Spleen (tissue), 11 donors: ENCODE data around the gene CPLX1. TPM values are rescaled to one million over a fixed set of nuclear protein-coding genes. Genes with fewer than 3 reads are reported as not detected.

Source experiments
- DNase-seq: peaks from one replicate; pipeline ENCODE4 v3.0.0-alpha.2; 2020
- H3K27ac ChIP-seq, 8 donors: fragments of 200-600 bp; sonication (generic) in 7 of 8; 1 replicate in 4 of 8; 2 replicates in 4 of 8; pipeline versions ENCODE4 v1.5.0 to v1.8.0; 2016 to 2021; ENCODE audit warnings: inconsistent platforms in 4 of 8, mild to moderate bottlenecking in 4 of 8, moderate library complexity in 1 of 8
- H3K27me3 ChIP-seq, 7 donors: fragments of 200-600 bp; sonication (generic) in 6 of 7; replicated peaks in 1 of 7; 1 replicate in 4 of 7; 2 replicates in 3 of 7; pipeline versions ENCODE4 v1.5.0 to v1.8.0; 2016 to 2021; ENCODE audit warnings: inconsistent platforms in 3 of 7, mild to moderate bottlenecking in 1 of 7
- H3K36me3 ChIP-seq, 6 donors: fragments of 200-600 bp; sonication (generic) in 5 of 6; 1 replicate in 4 of 6; 2 replicates in 2 of 6; pipeline versions ENCODE4 v1.5.0 to v1.8.0; 2016 to 2021; ENCODE audit warnings: inconsistent platforms in 2 of 6
- H3K4me1 ChIP-seq, 6 donors: fragments of 200-600 bp; sonication (generic) in 5 of 6; 1 replicate in 3 of 6; 2 replicates in 3 of 6; pipeline versions ENCODE4 v1.5.0 to v1.8.0; 2016 to 2021; ENCODE audit warnings: inconsistent platforms in 3 of 6
- H3K4me3 ChIP-seq, 8 donors: fragments of 200-600 bp; sonication (generic) in 7 of 8; 1 replicate in 4 of 8; 2 replicates in 4 of 8; pipeline versions ENCODE4 v1.5.0 to v1.8.0; 2016 to 2021; ENCODE audit warnings: inconsistent platforms in 4 of 8, mild to moderate bottlenecking in 4 of 8, moderate library complexity in 2 of 8
- H3K9me3 ChIP-seq, 8 donors: fragments of 200-600 bp; sonication (generic) in 7 of 8; 1 replicate in 4 of 8; 2 replicates in 4 of 8; pipeline versions ENCODE4 v1.5.0 to v1.8.0; 2016 to 2021; ENCODE audit warnings: inconsistent platforms in 4 of 8
- POLR2A ChIP-seq, 3 donors: fragments of 450-650 bp; IDR thresholded peaks; one replicate each; pipeline ENCODE4 v1.5.1; 2017; ENCODE audit warnings: antibody characterized with exemption in 3 of 3, mild to moderate bottlenecking in 1 of 3
- POLR2AphosphoS5 ChIP-seq, 3 donors: sonication (generic); formaldehyde crosslinking; IDR thresholded peaks; one replicate each; pipeline ENCODE4 v1.5.1; 2017; ENCODE audit warnings: antibody characterized with exemption in 3 of 3
- WGBS, 5 donors: extraction: QIAGEN DNeasy Blood & Tissue Kit in 3 of 5; methylation state at CpG; one replicate each; pipeline versions ENCODE4 v1.1.5 to v1.1.7; 2013 to 2018; 5-methylcytosine and 5-hydroxymethylcytosine counted together
- intact Hi-C: fragments of 100-400 bp; cut with DNase I; formaldehyde crosslinking; loops from one replicate; pipeline ENCODE4 v1.15.0; 2023; ENCODE audit warnings: low total_unique reads
- polyA plus RNA-seq, 3 donors: library from polyadenylated mRNA; stranded (reverse); fragments of 200-250 nt; gene quantifications; one replicate each; pipeline ENCODE4 v1.2.1, GENCODE V29; 2013
- total RNA-seq, 7 donors: library from RNA; depleted of rRNA in 3 of 7; stranded (reverse); fragments of >200 nt in 3 of 7; fragmentation: NEBNext Ultra II Directional in 4 of 7; extraction: Animal tissue kit (Norgen Biotek cat#: 25700) in 4 of 7; gene quantifications; one replicate each; pipeline versions ENCODE4 v1.1.0 to v1.2.1, GENCODE V29; 2016 to 2021
- TF ChIP-seq, protein P1 (sequence below), 11 experiments: fragments of 200-600 bp in 7 of 11; fragments of 450-650 bp in 4 of 11; sonication (generic) in 4 of 11; IDR thresholded peaks in 8 of 11; conservative IDR thresholded peaks in 3 of 11; 1 replicate in 7 of 11; 2 replicates in 4 of 11; pipeline versions ENCODE4 v1.4.0 to v1.8.0; 2016 to 2021; ENCODE audit warnings: antibody characterized with exemption in 11 of 11, inconsistent platforms in 4 of 11, mild to moderate bottlenecking in 1 of 11
- donor health status: healthy with polysubstance abuse.
- donor health status: DM: no; HTN: no; CAD: no; lungs with moderate emphysema.
- donor health status: DM: no; HTN: no; CAD: no.
- donor health status: Bipolar disorder and iron deficiency.
- donor health status: healthy.
- donor health status: DM: no; HTN: no; CAD: no.
- donor health status: DM: yes; HTN: yes; CAD: no.

CPLX1 gene
- total and polyA plus RNA-seq, 10 donors, result 1.3 to 20.7 (median 11.5) TPM

DNA sequence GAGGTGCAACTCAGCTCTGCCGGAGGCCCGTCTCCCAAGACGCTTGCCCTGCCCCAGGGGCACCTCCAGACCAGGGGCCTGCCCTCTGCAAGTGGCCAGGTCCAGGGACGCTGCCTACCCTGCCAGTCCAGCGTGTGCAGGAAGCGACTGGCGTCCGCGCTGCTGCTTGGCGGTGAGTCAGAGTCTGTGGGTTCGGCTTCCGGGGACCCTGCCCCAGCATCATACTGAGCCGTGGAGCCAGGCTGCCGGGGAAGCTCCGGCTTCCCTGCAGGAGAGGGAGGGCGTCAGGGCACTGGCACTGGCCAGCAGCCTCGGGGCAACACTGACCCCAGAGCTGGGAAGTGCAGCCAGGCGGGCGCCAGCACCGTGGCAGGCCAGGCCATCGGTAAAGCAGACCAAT lies 42.5 kb upstream of the CPLX1 start:
- Histone ChIP-seq H3K27ac (no peak overlapping the region), H3K4me3 (no peak overlapping the region), H3K4me1 (no peaks in the 10 kb centered on the region), H3K27me3 (no peaks in the 10 kb centered on the region), H3K9me3 (no peaks in the 10 kb centered on the region), H3K36me3 (peaks cover 5 to 100% (median 86%) of the 10 kb centered on the region in 6 donors)
- intact Hi-C loops, result no loop called here
- TF ChIP-seq, protein P1, sequence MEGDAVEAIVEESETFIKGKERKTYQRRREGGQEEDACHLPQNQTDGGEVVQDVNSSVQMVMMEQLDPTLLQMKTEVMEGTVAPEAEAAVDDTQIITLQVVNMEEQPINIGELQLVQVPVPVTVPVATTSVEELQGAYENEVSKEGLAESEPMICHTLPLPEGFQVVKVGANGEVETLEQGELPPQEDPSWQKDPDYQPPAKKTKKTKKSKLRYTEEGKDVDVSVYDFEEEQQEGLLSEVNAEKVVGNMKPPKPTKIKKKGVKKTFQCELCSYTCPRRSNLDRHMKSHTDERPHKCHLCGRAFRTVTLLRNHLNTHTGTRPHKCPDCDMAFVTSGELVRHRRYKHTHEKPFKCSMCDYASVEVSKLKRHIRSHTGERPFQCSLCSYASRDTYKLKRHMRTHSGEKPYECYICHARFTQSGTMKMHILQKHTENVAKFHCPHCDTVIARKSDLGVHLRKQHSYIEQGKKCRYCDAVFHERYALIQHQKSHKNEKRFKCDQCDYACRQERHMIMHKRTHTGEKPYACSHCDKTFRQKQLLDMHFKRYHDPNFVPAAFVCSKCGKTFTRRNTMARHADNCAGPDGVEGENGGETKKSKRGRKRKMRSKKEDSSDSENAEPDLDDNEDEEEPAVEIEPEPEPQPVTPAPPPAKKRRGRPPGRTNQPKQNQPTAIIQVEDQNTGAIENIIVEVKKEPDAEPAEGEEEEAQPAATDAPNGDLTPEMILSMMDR (IDR thresholded peaks at IDR 0.05 in 8 of 11, conservative IDR thresholded peaks at IDR 0.05 in 3 of 11), result no peak
- peak in 1 of 3 donors; percentile 35 for TF ChIP-seq POLR2AphosphoS5 (IDR thresholded peaks at IDR 0.05)
- WGBS, 5 donors, result 96 to 99% (median 97%) methylated on average over 17 to 21 of the region's 21 CpGs
- no peak for DNase-seq

GRCh38 chr4:867526-868250 lies 41.8 kb upstream of the CPLX1 start:
- TF ChIP-seq POLR2A (IDR thresholded peaks at IDR 0.05) (no peak), POLR2AphosphoS5 (IDR thresholded peaks at IDR 0.05) (peak in 1 of 3 donors; percentile 24)
- no peaks in the 10 kb centered on the region for H3K4me1 ChIP-seq
- intact Hi-C loops, result no loop called here

GRCh38 chr4:866761-867390 lies 40.9 kb upstream of the CPLX1 start:
- Histone ChIP-seq H3K4me1 (peaks cover 0 to 2% (median 0%) of the 10 kb centered on the region in 6 donors), H3K36me3 (peaks cover 5 to 100% (median 83%) of the 10 kb centered on the region in 6 donors), H3K4me3 (no peak overlapping the region), H3K27me3 (no peaks in the 10 kb centered on the region), H3K9me3 (no peaks in the 10 kb centered on the region), H3K27ac (no peak overlapping the region)
- WGBS, 5 donors, result 87 to 95% (median 93%) methylated on average over 6 to 28 of the region's 28 CpGs
- no peak for DNase-seq
- TF ChIP-seq, protein P1 (IDR thresholded peaks at IDR 0.05 in 8 of 11, conservative IDR thresholded peaks at IDR 0.05 in 3 of 11), result no peak
- TF ChIP-seq POLR2AphosphoS5 (IDR thresholded peaks at IDR 0.05), result peak in 1 of 3 donors; percentile 23
- intact Hi-C loops, result no loop called here

More at GRCh38 chr4:867526-868250, 41.8 kb upstream of the CPLX1 start:
- no peak for DNase-seq
- Histone ChIP-seq H3K4me3 (no peak overlapping the region), H3K36me3 (peaks cover 5 to 100% (median 85%) of the 10 kb centered on the region in 6 donors), H3K27me3 (no peaks in the 10 kb centered on the region), H3K27ac (no peak overlapping the region), H3K9me3 (no peaks in the 10 kb centered on the region)
- WGBS, 5 donors, result 88 to 93% (median 89%) methylated on average over 14 to 26 of the region's 26 CpGs

- intact Hi-C loops, result no loop called here
- no peak overlapping the region for H3K27ac ChIP-seq
- H3K4me3 ChIP-seq, result no peak overlapping the region
- no peak for DNase-seq
- no peaks in the 10 kb centered on the region for H3K27me3 ChIP-seq
- peaks cover 5 to 100% (median 84%) of the 10 kb centered on the region in 6 donors for H3K36me3 ChIP-seq
- H3K4me1 ChIP-seq, result peaks cover 0 to 8% (median 5%) of the 10 kb centered on the region in 6 donors
- H3K9me3 ChIP-seq, result no peaks in the 10 kb centered on the region
- TF ChIP-seq POLR2A (IDR thresholded peaks at IDR 0.05) (no peak), POLR2AphosphoS5 (IDR thresholded peaks at IDR 0.05) (no peak)
- TF ChIP-seq, protein P1 (IDR thresholded peaks at IDR 0.05 in 8 of 11, conservative IDR thresholded peaks at IDR 0.05 in 3 of 11), result no peak
- WGBS, 5 donors, result 90 to 95% (median 93%) methylated on average over 20 to 24 of the region's 24 CpGs
Measured at GRCh38 chr4:866068-866760, 40.3 kb upstream of the CPLX1 start.
